K562 (cell line): Measurements from ENCODE around the gene QRFP. TPM values are rescaled to one million over a fixed set of nuclear protein-coding genes. Genes with fewer than 3 reads are reported as not detected.
A peak's percentile ranks its signal among the peaks of the same experiment; 100 is the strongest.

Experiments used
- ATAC-seq: fragments of 200-7000 bp; cut with Tn5 transposase; 3 replicates; pipeline ENCODE4 v1.9.1; 2020; ENCODE audit warnings: moderate library complexity
- BruUV-seq: library from RNA; stranded (reverse); fragments of 400-500 nt; replicated peaks from 2 replicates; lab custom pipeline; 2021; lab: Mats Ljungman, UMichigan
- CTCF ChIA-PET: fragments of 300-600 bp; formaldehyde crosslinking; extraction: SDS; loops from one replicate; lab custom pipeline; 2021; ENCODE audit warnings: low intra/inter-chr PET ratio; lab: Yijun Ruan, JAX
- POLR2A ChIA-PET: fragments of 300-600, 350-650 bp; sonication (Branson Sonifier 250); formaldehyde crosslinking; extraction: SDS; loops from one replicate; lab custom pipeline; 2021; ENCODE audit warnings: antibody characterized with exemption, inconsistent platforms; lab: Yijun Ruan, JAX
- DNase-seq, 4 experiments: peaks; one replicate each; pipeline versions ENCODE4 v3.0.0 to v3.0.0-alpha.2; 2011 to 2018; ENCODE audit warnings: low spot score in 3 of 4, mixed read lengths in 3 of 4; ENCODE audit errors: extremely low read depth in 1 of 4
- FAIRE-seq: peaks from 2 replicates; lab custom pipeline; 2011; peaks lifted over from hg19 to GRCh38; lab: Jason Lieb, UNC
- H2AFZ ChIP-seq: 2 replicates; pipeline ENCODE4 v1.6.0; 2011; ENCODE audit warnings: low read depth, low read length, control low read depth, inconsistent platforms
- H3K27ac ChIP-seq: fragments of 200-600 bp; 3 replicates; pipeline ENCODE4 v1.8.0; 2011; ENCODE audit warnings: low read depth, mild to moderate bottlenecking, control low read depth, inconsistent platforms, low read length, moderate library complexity, mixed read lengths; ENCODE audit errors: extremely low read depth
- H3K27me3 ChIP-seq, 2 experiments: fragments of 300-600 bp in 1 of 2; 2 replicates in 1 of 2; 3 replicates in 1 of 2; pipeline versions ENCODE4 v1.6.0 to v1.8.0; 2011; ENCODE audit warnings: inconsistent platforms in 2 of 2, low read length in 2 of 2, mild to moderate bottlenecking in 1 of 2, mixed read lengths in 1 of 2, moderate library complexity in 1 of 2; ENCODE audit not compliant: control insufficient read depth in 2 of 2, insufficient read depth in 2 of 2
- H3K36me3 ChIP-seq: fragments of 300-600 bp; 3 replicates; pipeline ENCODE4 v1.8.0; 2011; ENCODE audit warnings: mild to moderate bottlenecking, low read length, inconsistent platforms; ENCODE audit not compliant: control insufficient read depth, insufficient read depth
- H3K4me1 ChIP-seq, 2 experiments: fragments of 200-600 bp in 1 of 2; replicated peaks in 1 of 2; 2 replicates in 1 of 2; 3 replicates in 1 of 2; pipeline versions ENCODE4 v1.5.1 to v1.8.0; 2011; ENCODE audit warnings: inconsistent platforms in 2 of 2, low read length in 2 of 2, mild to moderate bottlenecking in 1 of 2, mixed read lengths in 1 of 2, moderate library complexity in 1 of 2; ENCODE audit not compliant: control insufficient read depth in 2 of 2, insufficient read depth in 2 of 2
- H3K4me2 ChIP-seq: 2 replicates; pipeline ENCODE4 v1.6.1; 2011; ENCODE audit warnings: low read length, control low read depth, inconsistent platforms, mixed read lengths; ENCODE audit not compliant: insufficient read depth
- H3K4me3 ChIP-seq: fragments of 200-600 bp; sonication (generic), shearing (Covaris generic); 2 replicates; pipeline ENCODE4 v1.5.1; 2016; ENCODE audit warnings: control low read depth, inconsistent platforms
- H3K79me2 ChIP-seq: fragments of 200-600 bp; 3 replicates; pipeline ENCODE4 v1.8.0; 2011; ENCODE audit warnings: low read length, inconsistent platforms; ENCODE audit not compliant: control insufficient read depth, insufficient read depth
- H3K9ac ChIP-seq, 2 experiments: 2 replicates each; pipeline versions ENCODE4 v1.6.0 to v1.6.1; 2011; ENCODE audit warnings: low read depth in 2 of 2, low read length in 2 of 2, control low read depth in 1 of 2, inconsistent platforms in 1 of 2, mild to moderate bottlenecking in 1 of 2, mixed read lengths in 1 of 2; ENCODE audit not compliant: insufficient read depth in 1 of 2
- H3K9me1 ChIP-seq: one replicate; pipeline ENCODE4 v1.6.0; 2011; ENCODE audit warnings: inconsistent platforms, mild to moderate bottlenecking, low read length, moderate library complexity; ENCODE audit not compliant: control insufficient read depth, insufficient read depth
- H3K9me3 ChIP-seq: replicated peaks from 2 replicates; pipeline ENCODE4 v1.5.1; 2011; ENCODE audit warnings: low read depth, low read length, inconsistent platforms; ENCODE audit not compliant: control insufficient read depth, insufficient read depth
- H4K20me1 ChIP-seq: replicated peaks from 2 replicates; pipeline ENCODE4 v1.6.1; 2011; ENCODE audit warnings: low read length, inconsistent platforms, mixed read lengths; ENCODE audit not compliant: control insufficient read depth, insufficient read depth
- GTF2E2 ChIP-seq: fragments of 200-800 bp; sonication (Bioruptor generic); IDR thresholded peaks from 2 replicates; pipeline ENCODE4 v1.6.1; 2016; ENCODE audit warnings: missing genetic modification characterization, missing compliant biosample characterization
- HMGXB4 ChIP-seq: sonication (generic); formaldehyde crosslinking; IDR thresholded peaks from 2 replicates; pipeline ENCODE4 v1.8.1; 2023; ENCODE audit warnings: mild to moderate bottlenecking, missing genetic modification reagents
- MLX ChIP-seq, 2 experiments: fragments of 450-650 bp in 1 of 2; sonication (generic) in 1 of 2; formaldehyde crosslinking; conservative IDR thresholded peaks; 2 replicates each; pipeline versions ENCODE4 v1.4.0 to v1.8.1; 2020 to 2022; ENCODE audit warnings: mild to moderate bottlenecking in 1 of 2, missing genetic modification reagents in 1 of 2
- RFX1 ChIP-seq: fragments of 450-650 bp; IDR thresholded peaks from 2 replicates; pipeline ENCODE4 v1.6.1; 2016; ENCODE audit warnings: mild to moderate bottlenecking, moderate library complexity
- STAT6 ChIP-seq: sonication (generic); formaldehyde crosslinking; IDR thresholded peaks from 2 replicates; pipeline ENCODE4 v1.8.1; 2023; ENCODE audit warnings: mild to moderate bottlenecking, missing genetic modification reagents
- WGBS: fragments of 100-300 bp; shearing (Covaris generic); methylation state at CpG from one replicate; pipeline ENCODE4 v1.1.6; 2016; ENCODE audit warnings: low coverage, mixed read lengths; ENCODE audit not compliant: insufficient coverage; ENCODE audit errors: missing lambda C conversion rate; 5-methylcytosine and 5-hydroxymethylcytosine counted together
- in situ Hi-C: fragments of 300-500 bp; cut with MboI; formaldehyde crosslinking; loops from 4 replicates; pipeline ENCODE4 v1.15.0; 2018; ENCODE audit warnings: inconsistent platforms, mixed read lengths
- intact Hi-C: fragments of 100-400 bp; cut with micrococcal nuclease; formaldehyde crosslinking; loops from 2 replicates; pipeline ENCODE4 v1.14.2; 2022
- polyA plus RNA-seq, 8 experiments: library from polyadenylated mRNA; depleted of rRNA in 4 of 8; stranded (reverse) in 5 of 8; unstranded in 3 of 8; fragments of >200 nt; fragmentation: Nextera tagmentation in 2 of 8; fragmentation: Illumina TruSeq in 1 of 8; extraction: Ambion mirVana in 2 of 8; extraction: Trizol in 1 of 8; gene quantifications; 2 replicates each; pipeline versions ENCODE4 v1.2.1 to v1.2.3, GENCODE V29; 2011 to 2014; ENCODE audit warnings: inconsistent platforms in 1 of 8, missing spikeins in 1 of 8
- total RNA-seq, 7 experiments: library from RNA; depleted of rRNA in 6 of 7; stranded (reverse); fragments of >200 nt in 6 of 7; fragmentation: Illumina TruSeq in 2 of 7; extraction: Trizol in 2 of 7; gene quantifications; 2 replicates each; pipeline versions ENCODE4 v1.2.1 to v1.2.3, GENCODE V29; 2011 to 2021; ENCODE audit warnings: low replicate concordance in 1 of 7

Gene QRFP
- total and polyA plus RNA-seq, 9 of the 15 experiments (the other 6 are each of a cell fraction or from before 2014, with no cell fraction given) = not detected

DNA sequence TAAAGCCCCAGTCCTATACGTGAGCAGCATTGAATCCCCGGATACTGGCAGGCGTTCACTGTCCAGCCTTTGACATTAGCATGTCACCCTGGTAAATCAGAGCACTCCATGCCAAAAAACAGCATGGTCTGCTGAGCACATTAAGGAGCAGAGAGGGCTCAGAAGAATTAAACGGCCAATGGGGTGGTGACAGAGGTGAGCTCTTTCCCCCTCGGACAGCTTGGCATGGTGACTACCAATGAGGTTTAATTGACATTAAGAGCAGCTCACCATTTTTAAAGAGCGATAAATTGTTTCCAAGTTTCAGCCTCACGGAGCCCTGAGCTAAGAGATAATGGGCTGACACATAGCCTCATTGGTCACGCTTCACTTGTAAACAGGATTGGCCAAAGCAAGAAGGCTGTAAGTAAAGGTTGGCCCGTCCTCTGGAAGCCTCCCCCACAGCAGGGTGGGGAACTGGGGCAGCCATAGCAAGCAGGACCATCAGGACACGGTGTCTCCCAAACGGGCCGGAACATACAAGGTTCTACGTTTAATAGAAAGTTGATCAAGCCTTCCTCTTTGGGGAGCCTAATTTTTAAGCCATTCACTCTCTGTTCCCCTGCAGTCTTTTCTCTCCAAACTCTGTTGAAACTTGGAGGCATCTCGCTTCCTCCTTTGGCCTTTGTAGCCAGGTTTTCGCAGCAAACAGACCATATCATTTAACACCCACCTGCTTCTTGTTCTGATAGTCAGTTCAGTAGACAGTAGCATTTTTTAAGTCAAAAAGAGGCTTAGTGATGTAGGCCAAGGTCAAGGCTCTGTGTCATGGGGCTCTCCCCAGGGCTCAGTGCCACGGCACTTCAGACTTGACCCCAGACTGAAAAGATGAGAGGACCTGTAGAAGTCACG, 25.9 kb downstream of the QRFP start:
- Histone ChIP-seq H3K79me2 (no peaks in the 10 kb centered on the region), H2AFZ (no peak overlapping the region), H3K27me3 (no peaks in the 10 kb centered on the region), H3K27ac (no peak overlapping the region), H4K20me1 (peaks cover 52% of the 10 kb centered on the region), H3K4me2 (no peak overlapping the region), H3K9me3 (no peaks in the 10 kb centered on the region), H3K4me3 (no peak overlapping the region), H3K9ac (peak overlapping the region in 1 of 2 experiments; percentile 4; a peak in 1 of 4 replicates)
- ATAC-seq = no peak
- intact Hi-C loops (loop anchor here (1.0 kb wide), 3 partner anchors 71 to 176 kb away; no protein-coding TSS in a partner anchor), in situ Hi-C loops (loop anchor here (5.0 kb wide), 1 partner anchor 127 kb away; no protein-coding TSS in a partner anchor)
- CTCF ChIA-PET = interaction anchor here (0.6 to 13.1 kb wide), 11 partner anchors 21 to 225 kb away, joined by 3 to 201 read pairs (median 5); partner anchors contain the start of gene FIBCD1
- FAIRE-seq = no peak
- 73% methylated on average over 17 of the region's 17 CpGs for WGBS
- peak in 1 of 4 experiments; percentile 54 for DNase-seq
- 0 out of 4 replicates have a peak, but pooled peaks of 1 of the 2 experiments have one; percentile 10 for TF ChIP-seq MLX (CRISPR knock-in tag; conservative IDR thresholded peaks at IDR 0.05)
- no peak for TF ChIP-seq GTF2E2 (tag)
- no peak for TF ChIP-seq RFX1
- 0 out of 2 replicates have a peak, but pooled peaks have one; percentile 67 for TF ChIP-seq STAT6 (CRISPR knock-in tag)
- TF ChIP-seq HMGXB4 = peak; percentile 77
- TF ChIP-seq, all 486 proteins: peak for 3
- BruUV-seq = no TSS peak
- peaks cover 55% of the 10 kb centered on the region for H3K36me3 ChIP-seq
- POLR2A ChIA-PET = interaction anchor here (0.7 to 15.4 kb wide), 30 partner anchors 8 to 223 kb away, joined by 3 to 220 read pairs (median 6); no protein-coding TSS in a partner anchor
- H3K4me1 ChIP-seq = no peaks in the 10 kb centered on the region; a peak in 1 of 5 replicates
- peaks cover 3% of the 10 kb centered on the region for H3K9me1 ChIP-seq
